ENCODE results near the gene RPL13. TPM values are rescaled to one million over a fixed set of nuclear protein-coding genes. Genes with fewer than 3 reads are reported as not detected.

Gene RPL13
- polyA plus RNA-seq, 4 donors, result 1,722 to 3,231 (median 2,380) TPM

DNA sequence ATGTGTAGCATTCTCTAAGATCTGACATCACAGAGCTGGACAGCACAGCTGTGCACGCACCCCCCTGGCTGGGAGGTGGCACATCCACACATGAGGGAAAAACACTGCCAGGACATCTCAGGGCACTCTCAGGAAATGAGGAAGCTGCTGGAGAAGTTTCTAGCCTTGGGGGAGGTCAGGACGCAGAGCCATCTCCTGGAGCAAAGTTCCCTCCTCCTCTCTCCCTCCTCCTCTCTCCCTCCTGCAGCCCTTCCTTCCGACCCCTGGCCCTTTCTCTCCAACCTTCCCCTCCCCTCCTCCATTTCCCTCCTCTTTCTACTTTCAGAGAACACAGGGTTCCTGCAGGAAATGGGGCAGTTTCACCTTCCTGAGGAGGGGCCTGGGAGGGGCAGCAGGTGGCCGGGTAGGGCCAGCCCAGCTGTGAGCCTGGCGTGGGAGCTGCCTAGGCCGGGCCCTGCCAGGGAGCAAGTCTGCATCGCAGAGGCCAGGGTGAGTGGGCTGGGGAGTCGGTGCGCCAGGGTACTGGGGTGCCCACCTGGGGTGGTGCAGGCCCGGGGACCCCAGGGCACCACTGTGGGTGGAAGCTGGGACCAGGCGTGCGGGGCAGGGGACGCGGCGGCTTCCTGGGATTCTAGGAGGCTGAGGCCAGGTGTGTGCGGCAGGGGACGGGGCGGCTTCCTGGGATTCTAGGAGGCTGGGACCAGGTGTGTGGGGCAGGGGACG lies 52.9 kb downstream of the RPL13 start, which contains the start of gene DPEP1:
DPEP1 (plus strand) TSS at position 412 of the 723 bp plus-strand sequence. CDS start 16,769 bp downstream, outside the sequence.
- DNase-seq (ENCODE audit: low read depth in 4 of 4, low spot score in 2 of 4), result no peak

DNA sequence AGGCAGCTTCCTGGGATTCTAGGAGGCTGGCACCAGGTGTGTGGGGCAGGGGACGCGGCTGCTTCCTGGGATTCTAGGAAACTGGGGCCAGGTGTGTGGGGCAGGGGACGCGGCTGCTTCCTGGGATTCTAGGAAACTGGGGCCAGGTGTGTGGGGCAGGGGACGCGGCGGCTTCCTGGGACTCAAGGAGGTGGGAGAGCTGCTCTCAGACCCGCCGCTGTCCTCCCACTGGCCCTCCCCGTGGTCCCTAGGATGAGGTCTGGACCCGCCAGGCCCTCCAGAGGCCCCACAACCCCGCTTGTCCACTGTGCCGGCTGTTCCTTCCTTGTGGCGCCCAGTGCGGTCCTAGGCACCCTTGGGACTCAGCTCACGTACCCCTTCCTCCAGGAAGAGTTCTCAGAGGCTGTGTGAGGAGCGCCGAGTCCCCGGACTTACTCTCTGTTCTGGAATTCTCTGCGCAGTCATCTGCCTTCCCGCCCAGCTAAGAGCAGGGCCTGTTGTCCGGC lies 53.5 kb downstream of the RPL13 start:
- DNase-seq (ENCODE audit: low read depth in 4 of 4, low spot score in 2 of 4), result no peak

Other genes starting within 250 kb of the RPL13 start
- gene ANKRD11, start 70.1 kb upstream of the RPL13 start, polyA plus RNA-seq (ENCODE audit: insufficient read length in 4 of 4), result 100 to 1,000 TPM in 2 of 4 donors, 10 to 100 TPM in 2; 80.8 to 129 (median 102) TPM
- gene SPG7, start 52.3 kb upstream of the RPL13 start, polyA plus RNA-seq (ENCODE audit: insufficient read length in 4 of 4), result 100 to 1,000 TPM in 2 of 4 donors, 10 to 100 TPM in 2; 80.0 to 142 (median 110) TPM
- gene CPNE7, start 15.1 kb downstream of the RPL13 start, polyA plus RNA-seq (ENCODE audit: insufficient read length in 4 of 4), result 1 to 10 TPM; 1.9 to 6.4 (median 5.0) TPM
- gene DPEP1, start 53.0 kb downstream of the RPL13 start, polyA plus RNA-seq (ENCODE audit: insufficient read length in 4 of 4), result 10 to 100 TPM; 24.5 to 51.1 (median 41.6) TPM
- gene CHMP1A, start 97.0 kb downstream of the RPL13 start, polyA plus RNA-seq (ENCODE audit: insufficient read length in 4 of 4), result 10 to 100 TPM; 69.0 to 96.4 (median 85.2) TPM
- 10 to 100 TPM; 13.9 to 16.6 (median 15.6) TPM for gene SPATA33, start 97.2 kb downstream of the RPL13 start, polyA plus RNA-seq (ENCODE audit: insufficient read length in 4 of 4)
- 100 to 1,000 TPM in 2 of 4 donors, 10 to 100 TPM in 2; 87.1 to 165 (median 121) TPM for gene CDK10, start 126.0 kb downstream of the RPL13 start, polyA plus RNA-seq (ENCODE audit: insufficient read length in 4 of 4)
- 1 to 10 TPM; 5.3 to 9.8 (median 8.2) TPM for gene SPATA2L, start 141.0 kb downstream of the RPL13 start, polyA plus RNA-seq (ENCODE audit: insufficient read length in 4 of 4)
- gene VPS9D1, start 160.2 kb downstream of the RPL13 start, polyA plus RNA-seq (ENCODE audit: insufficient read length in 4 of 4), result 10 to 100 TPM in 3 of 4 donors, 1 to 10 TPM in 1; 8.7 to 16.3 (median 15.5) TPM
- 10 to 100 TPM; 20.9 to 39.6 (median 29.8) TPM for gene ZNF276, start 160.9 kb downstream of the RPL13 start, polyA plus RNA-seq (ENCODE audit: insufficient read length in 4 of 4)